HCT116 (cell line): ENCODE measurements around the gene RFX2. TPM values are rescaled to one million over a fixed set of nuclear protein-coding genes. Genes with fewer than 3 reads are reported as not detected.

Experiments used
- ATAC-seq: fragments of 200-7000 bp; cut with Tn5 transposase; 2 replicates; pipeline ENCODE4 v1.9.1; 2020; ENCODE audit warnings: mild to moderate bottlenecking, moderate library complexity
- BruUV-seq: library from RNA; stranded (reverse); fragments of 400-500 nt; replicated peaks from 2 replicates; lab custom pipeline; 2021; lab: Mats Ljungman, UMichigan
- CTCF ChIA-PET: fragments of 300-600 bp; sonication (Branson Sonifier 250); formaldehyde crosslinking; loops from one replicate; lab custom pipeline; 2021; ENCODE audit warnings: antibody characterized with exemption; lab: Charles Lee
- POLR2A ChIA-PET: fragments of 300-600, 350-600 bp; sonication (Branson Sonifier 250); formaldehyde crosslinking; loops from one replicate; lab custom pipeline; 2021; ENCODE audit warnings: antibody characterized with exemption; lab: Charles Lee
- RAD21 ChIA-PET, 2 experiments: fragments of 300-600 bp; sonication (Branson Sonifier 250); formaldehyde crosslinking; loops; one replicate each; lab custom pipeline; 2023; ENCODE audit warnings: low total read pairs in 2 of 2; ENCODE audit not compliant: uncharacterized antibody in 2 of 2, unreplicated experiment in 2 of 2, low non-redundant PET in 1 of 2; lab: Charles Lee
- DNase-seq: peaks from one replicate; pipeline ENCODE4 v3.0.0-alpha.2; 2010; ENCODE audit warnings: low read depth, low spot score
- H2AFZ ChIP-seq: fragments of 200-600 bp; shearing (Covaris generic), sonication (generic); 2 replicates; pipeline ENCODE4 v1.6.1; 2017; ENCODE audit warnings: low read depth, mixed run types, mixed read lengths, antibody characterized with exemption, low read length; ENCODE audit not compliant: poor library complexity, severe bottlenecking
- H3K27ac ChIP-seq: 2 replicates; pipeline ENCODE4 v1.5.1; 2012; ENCODE audit warnings: low read depth, low read length
- H3K27me3 ChIP-seq: fragments of 200-600 bp; sonication (generic); 2 replicates; pipeline ENCODE4 v1.6.1; 2016; ENCODE audit warnings: mixed run types, low read length, mixed read lengths; ENCODE audit not compliant: insufficient read depth
- H3K36me3 ChIP-seq, 2 experiments: fragments of 200-500 bp in 1 of 2; fragments of 200-600 bp in 1 of 2; sonication (Bioruptor generic) in 1 of 2; sonication (generic) in 1 of 2; 2 replicates each; pipeline versions ENCODE4 v1.5.1 to v1.6.1; 2014 to 2016; ENCODE audit warnings: low read length in 2 of 2, inconsistent platforms in 1 of 2, mixed read lengths in 1 of 2, mixed run types in 1 of 2; ENCODE audit not compliant: insufficient read depth in 2 of 2, control insufficient read depth in 1 of 2
- H3K4me1 ChIP-seq, 2 experiments: fragments of 200-600 bp in 1 of 2; sonication (generic) in 1 of 2; 2 replicates each; pipeline versions ENCODE4 v1.5.1 to v1.6.1; 2012 to 2017; ENCODE audit warnings: low read length in 2 of 2, inconsistent platforms in 1 of 2, mild to moderate bottlenecking in 1 of 2, mixed read lengths in 1 of 2, mixed run types in 1 of 2, moderate library complexity in 1 of 2; ENCODE audit not compliant: insufficient read depth in 2 of 2, control insufficient read depth in 1 of 2
- H3K4me2 ChIP-seq: fragments of 200-600 bp; sonication (generic); 2 replicates; pipeline ENCODE4 v1.6.1; 2017; ENCODE audit warnings: mixed run types, low read length, mixed read lengths
- H3K4me3 ChIP-seq, 2 experiments: fragments of 200-600 bp in 1 of 2; sonication (generic) in 1 of 2; replicated peaks in 1 of 2; 2 replicates each; pipeline ENCODE4 v1.5.1; 2011 to 2016; ENCODE audit warnings: low read length in 2 of 2, control low read depth in 1 of 2, low read depth in 1 of 2, mild to moderate bottlenecking in 1 of 2, mixed read lengths in 1 of 2, mixed run types in 1 of 2
- H3K79me2 ChIP-seq: fragments of 200-600 bp; sonication (generic); 2 replicates; pipeline ENCODE4 v1.6.1; 2017; ENCODE audit warnings: mild to moderate bottlenecking, mixed run types, low read length, moderate library complexity, mixed read lengths; ENCODE audit not compliant: insufficient read depth
- H3K9ac ChIP-seq: fragments of 200-600 bp; sonication (generic); 2 replicates; pipeline ENCODE4 v1.6.1; 2016; ENCODE audit warnings: low read length, mixed read lengths
- H3K9me2 ChIP-seq: fragments of 200-600 bp; sonication (generic), shearing (Covaris generic); 2 replicates; pipeline ENCODE4 v1.6.1; 2017; ENCODE audit warnings: mixed run types, mild to moderate bottlenecking, moderate library complexity; ENCODE audit not compliant: insufficient read depth
- H3K9me3 ChIP-seq, 2 experiments: fragments of 200-500 bp in 1 of 2; fragments of 200-600 bp in 1 of 2; sonication (Bioruptor generic) in 1 of 2; sonication (generic) in 1 of 2; 2 replicates each; pipeline ENCODE4 v1.6.1; 2014 to 2017; ENCODE audit warnings: low read length in 2 of 2, mixed read lengths in 2 of 2, inconsistent platforms in 1 of 2, low read depth in 1 of 2, mild to moderate bottlenecking in 1 of 2, mixed run types in 1 of 2, moderate library complexity in 1 of 2; ENCODE audit not compliant: control insufficient read depth in 1 of 2, insufficient read depth in 1 of 2
- H4K20me1 ChIP-seq: fragments of 200-600 bp; sonication (generic), shearing (Covaris generic); 2 replicates; pipeline ENCODE4 v1.6.1; 2017; ENCODE audit warnings: mixed run types, mild to moderate bottlenecking, moderate library complexity; ENCODE audit not compliant: insufficient read depth
- ATF3 ChIP-seq: IDR thresholded peaks from 2 replicates; pipeline ENCODE4 v1.6.1; 2012
- CEBPB ChIP-seq: IDR thresholded peaks from 2 replicates; pipeline ENCODE4 v1.6.1; 2012; ENCODE audit warnings: low read depth
- CTCF ChIP-seq, 3 experiments: fragments of 200-600 bp in 1 of 3; sonication (generic) in 1 of 3; IDR thresholded peaks in 2 of 3; conservative IDR thresholded peaks in 1 of 3; 2 replicates each; pipeline ENCODE4 v1.5.1; 2012 to 2017; ENCODE audit warnings: low read depth in 2 of 3, low read length in 2 of 3, antibody characterized with exemption in 1 of 3, borderline replicate concordance in 1 of 3, control low read depth in 1 of 3, mild to moderate bottlenecking in 1 of 3, mixed read lengths in 1 of 3, mixed run types in 1 of 3, moderate library complexity in 1 of 3; ENCODE audit not compliant: insufficient read depth in 1 of 3
- ELF1 ChIP-seq: IDR thresholded peaks from 2 replicates; pipeline ENCODE4 v1.6.1; 2012; ENCODE audit warnings: low read depth, borderline replicate concordance
- EZH2phosphoT487 ChIP-seq: fragments of 200-600 bp; IDR thresholded peaks from 2 replicates; pipeline ENCODE4 v1.6.1; 2018; ENCODE audit warnings: antibody characterized with exemption, borderline replicate concordance
- FOSL1 ChIP-seq: IDR thresholded peaks from 2 replicates; pipeline ENCODE4 v1.6.1; 2012; ENCODE audit warnings: low read depth
- POLR2A ChIP-seq: IDR thresholded peaks from 2 replicates; pipeline ENCODE4 v1.7.0; 2011; ENCODE audit warnings: borderline replicate concordance; ENCODE audit not compliant: insufficient read depth, insufficient read length; ENCODE audit errors: extremely low read depth
- POLR2AphosphoS5 ChIP-seq: IDR thresholded peaks from 2 replicates; pipeline ENCODE4 v1.6.1; 2011; ENCODE audit warnings: mild to moderate bottlenecking, low read depth, low read length, moderate library complexity
- RAD21 ChIP-seq: IDR thresholded peaks from 2 replicates; pipeline ENCODE4 v1.6.1; 2012; ENCODE audit warnings: low read depth, mild to moderate bottlenecking
- REST ChIP-seq: IDR thresholded peaks from 2 replicates; pipeline ENCODE4 v1.6.1; 2012; ENCODE audit warnings: low read depth
- SIN3A ChIP-seq: IDR thresholded peaks from 2 replicates; pipeline ENCODE4 v1.6.1; 2012; ENCODE audit warnings: low read depth
- SRF ChIP-seq: IDR thresholded peaks from 2 replicates; pipeline ENCODE4 v1.6.1; 2012; ENCODE audit warnings: low read depth
- TCF7L2 ChIP-seq: IDR thresholded peaks from 2 replicates; pipeline ENCODE4 v1.7.0; 2011; ENCODE audit warnings: borderline replicate concordance, inconsistent platforms; ENCODE audit not compliant: insufficient read depth, insufficient read length; ENCODE audit errors: extremely low read depth
- YY1 ChIP-seq: IDR thresholded peaks from 2 replicates; pipeline ENCODE4 v1.6.1; 2011; ENCODE audit warnings: low read length, low read depth, moderate library complexity, mild to moderate bottlenecking; ENCODE audit not compliant: insufficient replicate concordance; ENCODE audit errors: extremely low read depth
- ZBTB33 ChIP-seq: IDR thresholded peaks from 2 replicates; pipeline ENCODE4 v1.6.1; 2011; ENCODE audit warnings: mild to moderate bottlenecking, low read length, moderate library complexity; ENCODE audit not compliant: insufficient replicate concordance; ENCODE audit errors: extremely low read depth
- ZFX ChIP-seq: fragments of 450-650 bp; IDR thresholded peaks from 2 replicates; pipeline ENCODE4 v1.6.1; 2017
- ZNF274 ChIP-seq: fragments of 200-500 bp; sonication (Bioruptor generic); IDR thresholded peaks from 2 replicates; pipeline ENCODE4 v1.6.1; 2014; ENCODE audit warnings: mild to moderate bottlenecking, low read depth, low read length, inconsistent platforms
- intact Hi-C: fragments of 100-400 bp; cut with micrococcal nuclease; formaldehyde crosslinking; loops from 2 replicates; pipeline ENCODE4 v1.10.0; 2022
- total RNA-seq: library from RNA; stranded (reverse); gene quantifications from one replicate; pipeline ENCODE4 v1.2.1, GENCODE V29; 2021; ENCODE audit not compliant: unreplicated experiment

Gene RFX2
- total RNA-seq, 1 experiment from 2014 or later: 13.7 TPM

DNA sequence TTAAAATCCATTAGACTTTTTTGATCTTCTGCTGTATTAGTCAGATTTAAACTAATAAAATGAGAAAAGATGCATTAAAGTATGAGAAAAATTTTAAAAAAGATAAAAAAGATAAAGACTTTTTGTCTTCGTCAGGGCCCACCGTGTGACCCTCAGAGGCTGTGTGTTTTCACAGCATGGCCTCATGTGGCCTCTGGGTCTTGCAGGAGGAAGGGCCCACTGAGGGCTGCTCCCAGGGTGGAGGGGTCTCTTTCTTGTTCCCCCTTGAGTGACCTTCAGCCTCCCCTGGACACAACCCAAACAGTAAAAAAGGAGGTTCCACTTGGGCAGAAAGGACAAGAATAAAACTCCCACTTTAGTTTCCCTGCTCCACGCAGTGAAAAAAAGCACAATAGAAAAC, 75.3 kb downstream of the RFX2 start:
- BruUV-seq: no TSS peak
- H3K36me3 ChIP-seq: no peaks in the 10 kb centered on the region
- no peak overlapping the region for H3K4me3 ChIP-seq
- ChIA-PET RAD21 (no interaction called here), POLR2A (no interaction called here), CTCF (interaction anchor here (1.1 kb wide), 1 partner anchor 13 kb away, joined by 4 read pairs; no protein-coding TSS in a partner anchor)
- no peaks in the 10 kb centered on the region for H3K4me1 ChIP-seq
- no peak overlapping the region for H3K9ac ChIP-seq
- H3K27me3 ChIP-seq: no peaks in the 10 kb centered on the region
- H3K9me2 ChIP-seq: no peaks in the 10 kb centered on the region
- intact Hi-C loops: no loop called here
- no peaks in the 10 kb centered on the region for H3K79me2 ChIP-seq
- no peak for DNase-seq
- no peaks in the 10 kb centered on the region for H4K20me1 ChIP-seq
- no peak overlapping the region for H2AFZ ChIP-seq
- TF ChIP-seq TCF7L2 (no peak), REST (no peak), EZH2phosphoT487 (no peak), RAD21 (no peak), POLR2AphosphoS5 (no peak), YY1 (no peak), ATF3 (no peak), POLR2A (no peak), CEBPB (no peak), CTCF (IDR thresholded peaks at IDR 0.05 in 2 of 3, conservative IDR thresholded peaks at IDR 0.05 in 1 of 3; ENCODE audit: borderline replicate concordance in 1 of 3, insufficient read depth in 1 of 3, low read depth in 2 of 3, low read length in 2 of 3) (no peak), ZFX (no peak), ZBTB33 (no peak), ELF1 (no peak), SIN3A (no peak), SRF (no peak), FOSL1 (no peak), ZNF274 (no peak)
- H3K9me3 ChIP-seq: no peaks in the 10 kb centered on the region
- no peak for ATAC-seq
- no peak overlapping the region for H3K27ac ChIP-seq
- H3K4me2 ChIP-seq: no peak overlapping the region
